Measurements from ENCODE around the gene TMEM11. TPM values are rescaled to one million over a fixed set of nuclear protein-coding genes. Genes with fewer than 3 reads are reported as not detected.

TMEM11 gene
- total and polyA plus RNA-seq, 2 of the 8 experiments (the other 6 are each of a cell fraction or from before 2014, with no cell fraction given) = 33.3 to 90.4 TPM

DNA sequence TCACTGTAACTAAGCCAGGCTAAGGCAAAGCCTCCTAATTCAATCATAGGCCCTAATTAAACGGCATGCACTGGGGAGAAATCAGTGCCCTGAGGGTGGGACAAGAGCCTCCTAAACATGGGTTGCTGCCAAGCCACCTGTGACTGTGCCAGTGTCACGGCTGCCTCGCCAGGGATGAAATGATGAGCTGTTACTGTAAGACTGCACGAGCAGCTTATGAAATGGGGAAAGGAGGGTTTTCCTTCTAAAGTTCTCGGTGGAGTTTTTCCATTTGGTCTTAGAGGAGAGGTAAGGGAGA lies 12.7 kb downstream of the TMEM11 start (continued):
- TF ChIP-seq CHD7 (IDR thresholded peaks at IDR 0.05; ENCODE audit: insufficient replicate concordance, low read length) (no peak), NANOG (IDR thresholded peaks at IDR 0.05; ENCODE audit: insufficient read depth, low read depth, low read length, poor library complexity, severe bottlenecking) (no peak), RFX5 (IDR thresholded peaks at IDR 0.05; ENCODE audit: borderline replicate concordance, low read depth, low read length) (no peak), SP2 (IDR thresholded peaks at IDR 0.05; ENCODE audit: low read length) (no peak), MAFK (IDR thresholded peaks at IDR 0.05; ENCODE audit: low read depth, low read length) (no peak), BACH1 (IDR thresholded peaks at IDR 0.05; ENCODE audit: low read length) (no peak), SP4 (IDR thresholded peaks at IDR 0.05; ENCODE audit: low read length) (no peak), SIRT6 (IDR thresholded peaks at IDR 0.05; ENCODE audit: low read length) (no peak), GABPA (IDR thresholded peaks at IDR 0.05; ENCODE audit: borderline replicate concordance, insufficient read depth, low read length) (no peak)

All from H1 (cell line).